Activated CD4-positive, alpha-beta T cell treated with anti-CD3 and anti-CD28 coated beads, Interleukin-2, amount 50 U/mL, for 24 hours (primary cell): ENCODE results near the gene TSPAN1.

Experiments used
- DNase-seq, 2 donors: peaks; one replicate each; pipeline ENCODE4 v3.0.0-alpha.2; 2020; ENCODE audit warnings: low read depth in 1 of 2, low spot score in 1 of 2

The TSPAN1 gene

GRCh38 chr1:46159516-46159915 lies 15.4 kb upstream of the TSPAN1 start:
- no peak for DNase-seq

- DNase-seq, result no peak
Observed at GRCh38 chr1:46160212-46160611, 14.7 kb upstream of the TSPAN1 start.

- peak; percentile 13 to 24 for DNase-seq
Observed at GRCh38 chr1:46166521-46167462, 8.1 kb upstream of the TSPAN1 start.

GRCh38 chr1:46168477-46168876 lies 6.4 kb upstream of the TSPAN1 start:
- no peak for DNase-seq

GRCh38 chr1:46169811-46170454 lies 5.0 kb upstream of the TSPAN1 start:
- DNase-seq, result no peak

GRCh38 chr1:46171351-46171750 lies 3.5 kb upstream of the TSPAN1 start:
- no peak for DNase-seq

GRCh38 chr1:46171871-46172270 lies 3.0 kb upstream of the TSPAN1 start:
- no peak for DNase-seq

GRCh38 chr1:46172321-46172720 lies 2.6 kb upstream of the TSPAN1 start:
- DNase-seq, result no peak

GRCh38 chr1:46173361-46173856 lies 1.5 kb upstream of the TSPAN1 start:
- no peak for DNase-seq

- DNase-seq, result no peak
Observed at GRCh38 chr1:46175243-46175642, 356 bp downstream of the TSPAN1 start.

GRCh38 chr1:46176211-46176865 lies 1.5 kb downstream of the TSPAN1 start, which contains the start of gene P3R3URF:
TSS of gene P3R3URF (minus strand) at chr1:46176488. CDS start at chr1:46176471, 17 bp downstream.
- no peak for DNase-seq

GRCh38 chr1:46179138-46180081 lies 4.5 kb downstream of the TSPAN1 start:
- peak; percentile 36 to 62 for DNase-seq

- DNase-seq, result no peak
Observed at GRCh38 chr1:46180082-46180616, 5.3 kb downstream of the TSPAN1 start.

GRCh38 chr1:46181343-46182260 lies 6.7 kb downstream of the TSPAN1 start:
- DNase-seq, result no peak

GRCh38 chr1:46183079-46183847 lies 8.4 kb downstream of the TSPAN1 start:
- DNase-seq, result no peak

GRCh38 chr1:46183926-46184557 lies 9.2 kb downstream of the TSPAN1 start:
- DNase-seq, result no peak

- DNase-seq, result peak; percentile 43 to 54
Observed at GRCh38 chr1:46184920-46185658, 10.2 kb downstream of the TSPAN1 start.
